Hematopoietic multipotent progenitor cell treated with erythropoietin and hydrocortisone succinate and interleukin-3 and kit ligand, for 6 days (in vitro differentiated cells): ENCODE results near the gene NELL1.

Experiments used
- DNase-seq: peaks from one replicate; pipeline ENCODE4 v3.0.0-alpha.2; 2015

NELL1 gene

DNA sequence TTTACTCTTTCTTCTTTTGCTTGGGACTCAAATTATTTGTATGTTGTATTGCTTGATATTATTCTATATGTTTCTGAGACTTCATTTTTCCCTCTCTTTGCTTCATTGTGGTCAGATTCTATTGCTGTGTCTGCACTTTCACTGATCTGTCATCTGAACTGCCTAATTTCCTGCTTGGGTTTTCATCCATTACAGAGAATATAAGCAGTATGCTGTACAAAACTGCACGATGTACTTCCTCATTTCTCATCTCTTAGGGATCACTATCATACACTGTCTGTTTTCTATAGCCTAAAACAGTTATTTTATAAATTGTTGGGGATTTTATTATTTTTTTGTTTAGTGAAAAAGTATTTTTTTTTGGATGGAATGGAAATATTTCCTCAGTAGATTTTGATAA, 786.8 kb downstream of the NELL1 start:
- DNase-seq = peak; percentile 43

DNA sequence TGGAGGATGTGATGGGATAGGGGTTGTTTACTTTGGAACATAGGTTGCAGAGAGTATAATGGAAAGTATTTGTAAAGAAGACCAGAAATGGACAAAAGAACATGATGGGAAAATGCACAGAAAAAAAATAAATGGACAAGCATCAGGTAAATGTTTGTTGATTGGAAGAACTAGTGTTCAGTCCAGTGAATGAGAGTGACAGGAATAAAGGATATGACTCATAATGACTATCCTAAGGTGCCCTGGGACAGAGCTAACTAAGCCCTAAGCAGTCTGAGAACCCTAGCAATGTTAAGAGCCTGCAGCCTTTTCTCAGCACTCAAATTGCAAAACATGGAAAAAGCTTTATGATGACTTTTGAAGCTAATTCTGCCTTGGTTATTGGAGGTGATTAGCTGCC, 790.7 kb downstream of the NELL1 start:
- DNase-seq = no peak

DNA sequence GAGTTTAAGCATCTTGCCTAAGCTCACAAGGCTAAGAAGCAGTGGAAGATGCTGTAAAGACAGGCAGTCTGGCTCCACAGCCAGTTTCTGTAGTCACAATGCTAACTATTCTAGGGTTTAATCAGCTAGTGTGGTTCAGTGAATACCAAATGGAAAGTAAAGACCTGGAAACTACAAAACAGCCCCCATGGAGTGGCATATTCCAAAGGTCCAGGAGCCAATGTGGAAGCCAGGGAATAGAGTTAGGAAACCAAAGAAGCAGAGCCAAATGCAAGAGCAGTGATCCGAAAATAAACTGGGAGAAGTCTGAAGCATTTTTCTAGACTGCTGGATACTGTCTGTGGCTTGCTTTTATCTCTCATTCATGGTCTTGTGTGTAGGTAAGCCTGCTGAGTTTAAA, 792.3 kb downstream of the NELL1 start:
- no peak for DNase-seq

DNA sequence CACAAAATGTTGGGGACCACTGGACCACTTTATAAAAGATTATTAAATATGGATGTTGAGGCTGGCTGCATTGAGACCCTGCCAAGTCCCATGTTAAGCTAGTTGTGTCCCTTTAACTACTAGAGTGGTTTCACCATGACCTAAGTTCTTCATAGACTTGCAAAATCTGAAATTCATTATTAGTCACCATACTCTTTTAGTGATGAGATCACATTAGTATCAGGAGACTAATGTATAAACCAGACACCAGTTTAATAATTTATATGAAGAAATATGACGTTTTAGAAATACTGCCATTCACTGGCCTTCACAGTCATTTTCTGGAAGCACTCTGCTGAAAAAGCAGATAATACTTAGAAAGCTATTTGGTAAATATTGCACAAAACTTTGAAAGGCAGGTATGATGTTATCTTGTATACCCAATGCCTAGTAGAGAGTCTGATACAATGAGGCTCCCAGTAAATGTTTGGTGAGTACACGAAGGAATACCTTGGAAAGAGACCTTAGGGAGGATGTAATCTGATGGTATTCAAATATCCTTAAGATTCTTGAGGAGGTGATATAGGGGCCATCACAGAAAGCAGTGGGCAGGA, 795.3 kb downstream of the NELL1 start:
- DNase-seq = no peak

DNA sequence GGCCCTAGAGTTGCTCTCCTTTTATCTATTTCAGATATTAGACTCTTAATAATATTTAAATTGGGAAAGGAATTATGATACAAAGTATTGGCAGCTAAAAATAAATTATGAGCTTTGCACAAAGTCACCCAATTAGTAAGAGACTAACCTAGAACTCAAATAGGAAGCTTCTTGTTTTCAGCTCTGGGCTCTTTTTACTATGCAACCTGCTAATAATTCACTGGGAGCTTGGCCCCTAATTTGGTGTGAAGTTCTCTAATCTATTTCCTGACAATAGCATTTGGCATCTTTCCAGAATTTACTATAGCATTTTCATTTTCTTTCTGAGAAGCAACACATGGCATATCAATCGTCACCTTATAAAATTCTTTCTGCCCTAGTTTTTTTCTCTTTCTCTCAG, 795.8 kb downstream of the NELL1 start:
- DNase-seq = peak; percentile 35

DNA sequence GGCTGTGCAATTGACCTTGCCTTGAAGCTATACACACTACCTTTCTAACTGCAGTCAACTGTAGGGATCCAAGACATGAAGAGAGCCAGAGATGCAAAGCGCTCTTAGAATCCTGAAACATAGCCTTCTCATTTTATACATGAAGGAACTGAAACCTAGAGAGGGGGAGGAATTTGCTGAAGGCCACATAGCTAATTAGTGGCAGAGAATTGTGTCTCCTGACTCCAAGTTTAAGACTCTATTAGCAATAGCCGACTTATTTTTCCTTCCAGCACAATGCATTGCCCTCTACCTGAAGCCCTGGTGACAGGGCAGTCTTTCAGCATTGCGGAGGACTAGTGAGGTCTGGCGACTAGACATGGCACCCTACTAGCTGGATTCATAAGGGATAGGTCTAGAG, 796.5 kb downstream of the NELL1 start:
- DNase-seq = no peak

DNA sequence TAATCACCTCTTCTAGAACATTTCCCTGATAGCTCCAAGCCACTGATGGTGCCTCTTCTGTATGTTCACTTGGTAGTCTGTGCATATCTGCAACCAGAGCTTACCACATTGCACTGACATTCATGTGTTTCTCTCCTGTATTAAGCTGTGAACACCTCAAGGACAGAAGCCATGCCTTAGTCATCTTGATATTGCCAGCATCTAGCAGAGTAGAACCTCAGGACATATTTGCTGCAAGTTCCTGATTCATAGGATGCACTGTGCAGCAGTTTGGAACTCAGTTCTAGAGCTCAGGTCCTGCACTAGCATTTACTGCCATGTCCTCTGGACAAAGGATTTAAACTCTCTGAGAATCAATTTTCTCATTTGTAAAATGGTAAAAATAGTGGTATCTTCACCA, 801.1 kb downstream of the NELL1 start:
- DNase-seq = no peak

DNA sequence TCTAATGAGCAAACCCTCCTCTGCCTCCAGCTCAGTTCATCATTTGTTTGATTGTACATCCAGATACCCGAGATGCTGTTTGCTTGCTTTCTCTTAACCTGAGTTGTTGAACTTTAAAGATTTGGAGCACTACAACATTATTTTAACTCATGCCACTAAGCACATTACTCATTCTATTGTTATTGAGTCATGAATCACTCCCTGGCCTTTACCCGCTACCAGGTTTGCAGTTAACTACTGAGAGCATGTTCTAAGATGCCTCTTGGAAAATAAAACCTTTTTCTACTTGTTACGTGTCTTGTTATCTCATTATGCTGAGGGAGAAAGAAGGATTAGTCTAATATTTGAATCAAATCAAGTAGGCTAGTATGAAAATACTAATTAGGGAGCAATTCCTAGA, 802.9 kb downstream of the NELL1 start:
- no peak for DNase-seq

DNA sequence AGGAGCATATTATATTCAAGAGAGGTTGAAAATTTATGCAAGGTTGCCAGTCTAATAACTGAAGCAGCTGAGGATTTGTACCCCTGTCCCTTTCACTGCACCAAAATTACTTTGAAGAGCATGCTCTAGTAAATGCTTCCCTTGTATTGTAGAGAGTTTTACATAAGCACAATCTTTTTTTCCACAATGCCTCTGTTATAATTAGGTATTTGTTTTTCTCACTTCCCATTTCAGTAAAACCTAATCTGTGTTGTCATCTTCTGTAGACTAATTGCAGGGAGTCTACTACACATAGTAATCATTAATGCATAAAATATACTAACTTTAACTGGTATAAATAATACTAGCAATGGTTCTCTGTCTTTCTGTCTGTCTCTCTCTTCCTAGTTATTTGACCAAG, 805.1 kb downstream of the NELL1 start:
- DNase-seq = no peak

DNA sequence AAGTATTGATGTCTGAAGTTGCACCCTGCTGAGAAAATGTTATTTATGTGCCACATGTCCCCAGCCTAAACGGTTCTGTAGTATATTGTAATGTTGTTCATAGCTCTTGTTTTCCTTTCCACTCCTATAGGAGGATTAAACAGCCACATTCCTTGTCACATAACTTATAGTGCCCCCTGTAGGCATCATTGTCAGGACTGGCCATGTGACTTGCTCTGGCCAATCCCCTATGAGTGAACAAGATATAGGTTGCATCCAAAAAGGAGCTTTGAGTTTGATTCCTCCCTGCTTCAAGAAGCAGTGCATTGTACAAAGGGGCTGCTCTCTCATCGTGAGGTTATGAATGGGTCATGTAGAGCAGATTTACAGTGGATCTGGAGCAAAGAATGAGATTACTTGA, 805.9 kb downstream of the NELL1 start:
- DNase-seq = no peak

DNA sequence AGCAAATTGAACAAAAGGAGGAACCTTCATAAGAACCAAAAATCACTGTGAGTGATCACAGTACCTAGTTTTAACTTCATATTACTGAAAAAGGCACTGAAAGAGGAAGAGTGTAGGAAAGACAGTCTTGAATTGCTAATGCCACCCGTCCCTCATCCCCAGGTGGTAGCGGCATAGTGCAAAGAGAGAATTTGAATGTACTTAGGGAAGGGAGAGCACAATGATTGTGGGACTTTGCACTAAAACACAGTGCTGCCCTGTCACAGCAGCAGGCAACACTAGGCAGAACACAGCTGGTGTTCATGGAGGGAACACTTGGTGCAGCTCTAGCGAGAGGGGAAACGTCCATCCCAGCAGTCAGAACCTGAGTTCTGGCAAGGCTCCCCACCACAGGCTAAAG, 807.2 kb downstream of the NELL1 start:
- DNase-seq = no peak

DNA sequence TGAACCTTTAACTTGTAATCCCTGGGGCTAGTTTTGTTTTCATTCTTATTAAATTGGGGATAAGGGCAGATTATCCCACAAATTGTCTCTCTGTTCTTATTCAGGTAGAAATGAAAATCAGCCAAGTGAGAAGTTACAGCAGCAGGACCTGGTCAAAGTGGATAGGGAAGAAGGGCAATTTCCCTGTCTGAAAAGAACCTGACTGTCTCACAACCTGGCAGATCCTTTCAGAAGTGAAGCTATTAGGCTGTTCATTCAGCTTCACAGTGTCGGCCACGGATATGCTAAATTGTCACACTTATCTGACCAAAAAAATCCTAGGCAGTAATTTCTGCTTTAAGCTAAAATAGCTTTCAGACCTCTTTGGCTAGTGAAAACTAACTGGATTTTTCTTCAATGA, 810.9 kb downstream of the NELL1 start:
- no peak for DNase-seq

DNA sequence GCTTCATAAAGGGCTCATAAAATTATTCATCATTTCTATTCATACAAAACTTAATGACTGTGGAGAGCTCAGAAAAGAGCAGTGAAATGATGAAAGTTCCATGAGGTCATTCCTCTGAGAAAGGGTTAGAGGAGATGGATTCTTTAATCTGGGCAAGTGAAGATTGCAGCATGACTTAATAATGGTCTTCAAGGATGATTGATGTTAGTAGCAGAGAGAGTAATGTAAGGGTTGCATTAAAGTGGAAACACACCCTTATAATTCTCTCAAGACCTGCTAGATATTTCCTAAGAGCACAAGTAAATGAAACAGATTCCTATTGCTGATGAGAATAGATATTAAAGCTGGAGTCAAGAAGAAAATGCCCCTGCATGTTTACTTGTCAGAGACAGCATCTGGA, 811.9 kb downstream of the NELL1 start:
- no peak for DNase-seq

DNA sequence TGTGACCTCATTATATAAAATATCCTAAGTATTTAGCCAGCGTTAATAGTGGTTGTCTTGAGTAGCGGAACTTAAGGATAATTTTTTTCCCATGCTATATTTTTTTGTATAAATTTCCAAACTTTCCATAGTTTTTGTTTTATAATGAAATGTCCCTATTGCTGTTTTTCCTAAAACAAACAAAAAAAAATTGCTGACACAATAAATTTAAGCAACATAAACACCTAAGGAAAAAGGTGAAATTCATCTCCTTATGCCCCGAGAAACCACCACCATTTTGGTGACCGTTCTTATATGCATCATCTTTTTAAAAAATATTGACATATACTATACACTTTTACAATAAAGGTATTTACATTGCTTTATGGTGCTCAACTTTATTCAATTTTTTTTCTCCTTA, 814.7 kb downstream of the NELL1 start:
- DNase-seq = no peak

DNA sequence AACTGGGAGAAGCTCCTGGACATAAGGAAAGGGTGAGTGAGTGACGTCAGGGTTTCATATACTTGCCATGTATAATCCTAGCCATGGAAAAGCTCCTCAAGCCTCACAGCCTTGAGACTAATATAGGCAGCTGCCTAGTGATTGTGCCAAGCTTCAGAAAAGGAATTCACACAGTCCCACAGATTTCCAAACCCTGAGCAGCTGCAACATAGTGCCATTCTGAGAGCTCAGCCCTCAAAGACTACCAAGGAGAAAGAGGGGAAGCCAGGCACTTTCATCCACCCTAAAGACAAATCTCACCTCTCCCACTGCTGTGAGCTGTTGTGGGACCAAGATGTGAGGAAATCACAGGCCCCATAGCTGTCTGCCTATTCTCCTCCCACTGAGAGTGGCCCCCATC, 815.6 kb downstream of the NELL1 start:
- no peak for DNase-seq

DNA sequence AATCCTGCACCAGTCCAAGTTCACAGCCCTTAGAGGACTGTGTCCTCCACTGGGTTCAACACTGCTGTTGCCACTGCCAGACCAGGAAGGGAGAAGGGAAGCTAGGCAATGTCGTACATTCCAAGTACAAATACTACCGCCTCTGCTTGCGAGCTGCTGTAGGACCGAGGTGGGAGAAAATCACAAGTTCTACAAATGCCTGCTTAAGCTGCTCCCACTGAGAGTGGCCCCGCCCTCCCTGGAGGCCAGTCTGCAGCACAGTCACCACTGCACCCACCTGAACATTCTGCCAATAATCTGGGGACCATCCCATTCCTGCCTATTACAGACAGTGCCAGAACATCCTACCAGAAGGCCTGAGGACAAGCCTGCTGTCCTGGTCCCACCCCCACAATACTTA, 816.0 kb downstream of the NELL1 start:
- no peak for DNase-seq

DNA sequence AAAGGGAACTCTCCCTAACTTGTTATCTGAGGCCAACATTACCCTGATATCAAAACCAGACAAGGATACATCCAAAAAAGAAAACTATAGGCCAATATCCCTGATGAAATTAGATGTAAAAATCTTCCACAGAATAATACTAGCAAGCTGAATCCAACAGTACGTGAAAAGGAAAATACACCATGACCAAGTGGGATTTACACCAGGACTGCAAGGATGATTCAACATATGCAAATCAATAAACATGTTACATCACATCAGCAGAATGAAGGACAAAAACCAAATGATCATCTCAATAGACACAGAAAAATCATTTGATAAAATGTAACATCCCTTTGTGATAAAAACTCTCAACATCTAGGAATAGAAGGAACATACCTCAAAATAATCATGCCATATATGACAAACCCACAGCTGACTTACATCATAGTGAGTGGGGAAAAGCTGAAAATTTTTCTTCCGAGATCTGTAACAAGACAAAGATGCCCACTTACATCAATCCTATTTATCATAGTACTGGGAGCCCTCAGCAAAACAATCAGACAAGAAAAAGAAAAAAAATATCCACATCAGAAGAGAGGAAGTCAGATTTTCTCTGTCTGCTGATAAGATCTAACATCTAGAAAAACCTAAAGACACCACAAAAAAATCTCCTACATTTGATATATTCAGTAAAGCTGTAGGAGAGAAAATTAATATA, 820.2 kb downstream of the NELL1 start:
- peak; percentile 17 for DNase-seq

DNA sequence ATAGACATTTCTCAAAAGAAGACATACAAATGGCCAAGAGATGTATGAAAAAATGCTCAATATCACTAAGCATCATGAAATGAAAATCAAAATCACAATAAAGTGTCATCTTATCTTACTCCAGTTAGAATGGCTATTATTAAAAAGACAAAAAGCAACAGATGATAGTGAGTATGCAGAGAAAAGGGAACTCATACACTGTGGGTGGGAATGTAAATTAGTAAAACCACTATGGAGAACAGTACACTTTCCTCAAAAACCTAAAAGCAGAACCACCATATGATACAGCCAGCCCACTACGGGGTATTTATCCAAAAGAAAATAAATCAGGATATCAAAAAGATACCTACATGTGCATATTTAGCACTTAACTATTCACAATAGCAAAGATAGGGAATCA, 823.5 kb downstream of the NELL1 start:
- no peak for DNase-seq

DNA sequence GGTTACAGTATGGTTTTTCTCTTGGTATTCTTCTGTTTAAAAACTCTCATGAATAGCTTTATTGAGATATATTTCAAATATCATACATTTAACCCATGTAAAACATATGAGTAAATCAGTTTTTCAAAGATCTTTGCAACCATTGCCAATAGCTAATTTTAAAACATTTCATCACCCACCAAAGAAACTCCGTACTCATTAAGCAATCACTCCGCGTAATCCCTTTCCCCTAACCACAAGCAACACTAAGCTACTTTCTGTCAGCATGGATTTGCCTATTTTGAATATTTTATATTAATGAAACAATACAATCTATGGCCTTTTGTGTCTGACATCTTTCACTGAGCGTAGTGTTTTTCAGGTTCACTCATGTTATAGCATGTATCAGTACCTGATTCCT, 825.6 kb downstream of the NELL1 start:
- DNase-seq = no peak

DNA sequence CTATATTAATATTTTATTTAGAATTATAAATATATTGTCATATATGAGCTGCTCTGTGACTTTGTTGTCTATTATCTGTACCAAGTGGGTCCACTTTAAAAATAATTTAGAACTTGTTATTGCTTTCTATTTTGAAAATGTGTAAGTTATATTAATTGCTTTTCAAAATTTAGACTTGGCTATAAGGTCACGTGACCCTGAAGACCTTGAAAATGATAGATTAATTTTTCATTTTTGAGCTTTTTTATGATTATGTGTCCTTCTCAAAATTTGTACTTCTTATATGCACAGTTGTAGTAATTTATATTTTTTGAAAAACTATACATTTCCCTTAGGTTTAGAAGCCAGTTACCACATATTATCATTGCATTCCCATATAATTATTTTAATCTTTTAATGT, 826.5 kb downstream of the NELL1 start:
- DNase-seq = no peak

DNA sequence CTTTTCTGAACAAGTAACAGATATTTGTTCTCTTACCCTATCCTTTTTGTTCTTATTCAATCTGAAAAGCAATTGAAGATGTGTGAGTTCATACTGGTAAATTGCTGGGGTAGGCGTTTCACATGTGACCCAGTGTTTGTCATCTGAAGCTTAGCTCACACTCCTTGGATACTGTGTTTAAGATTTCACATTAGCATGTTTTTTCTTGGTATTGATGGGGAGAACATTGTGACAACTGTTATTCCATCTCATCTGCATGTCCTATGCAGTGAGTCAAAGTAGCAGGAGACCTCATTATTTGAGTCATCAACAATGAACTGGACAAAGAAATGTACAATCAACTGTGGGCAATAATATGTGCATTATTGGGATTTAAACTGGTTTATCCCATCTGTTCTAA, 831.9 kb downstream of the NELL1 start:
- no peak for DNase-seq

DNA sequence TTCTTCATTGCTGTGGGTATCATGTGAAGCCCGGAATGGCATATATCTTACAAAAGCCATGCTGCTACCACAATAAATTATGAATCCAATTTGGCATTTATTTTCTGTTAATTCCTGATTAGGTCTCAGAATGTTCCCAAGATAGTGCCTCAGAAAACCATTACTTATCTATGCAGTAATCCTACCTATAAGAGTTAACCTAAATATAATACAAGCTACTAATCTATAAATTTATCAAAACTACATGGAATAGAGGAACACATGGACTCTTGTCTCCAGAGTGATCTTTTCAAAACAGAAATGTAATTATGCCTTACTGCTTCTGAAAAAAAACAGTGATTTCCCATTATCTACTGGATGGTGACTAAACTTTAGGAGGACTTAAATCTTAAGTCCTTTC, 835.7 kb downstream of the NELL1 start:
- DNase-seq = no peak

DNA sequence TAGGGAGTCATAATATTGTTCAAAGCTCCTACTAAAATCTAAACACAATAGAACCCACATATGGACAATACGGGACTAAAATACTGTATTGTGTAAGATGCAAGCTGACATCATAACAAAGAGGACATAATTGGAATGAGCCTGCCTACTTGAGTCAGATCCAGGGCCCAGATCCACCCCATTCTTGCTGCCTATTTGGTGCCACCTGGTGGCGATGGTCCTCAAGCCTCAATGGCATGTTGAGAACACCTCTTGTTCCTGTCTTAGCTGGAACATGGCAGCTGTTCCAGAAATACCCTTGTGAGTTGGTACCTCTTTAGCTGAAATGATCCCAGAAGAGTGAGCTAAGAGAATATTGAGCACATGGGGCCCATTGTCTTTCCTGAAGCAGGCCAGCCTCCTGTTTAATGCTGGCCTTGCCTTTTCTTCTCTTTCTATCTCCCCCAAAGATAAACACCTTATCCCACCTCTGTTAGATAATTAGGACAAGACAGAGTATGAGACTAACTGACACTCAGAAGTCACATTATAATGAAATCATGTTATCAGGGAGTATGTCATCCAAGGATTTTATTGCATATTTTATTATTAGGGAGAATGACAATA, 842.6 kb downstream of the NELL1 start:
- peak; percentile 85 for DNase-seq

DNA sequence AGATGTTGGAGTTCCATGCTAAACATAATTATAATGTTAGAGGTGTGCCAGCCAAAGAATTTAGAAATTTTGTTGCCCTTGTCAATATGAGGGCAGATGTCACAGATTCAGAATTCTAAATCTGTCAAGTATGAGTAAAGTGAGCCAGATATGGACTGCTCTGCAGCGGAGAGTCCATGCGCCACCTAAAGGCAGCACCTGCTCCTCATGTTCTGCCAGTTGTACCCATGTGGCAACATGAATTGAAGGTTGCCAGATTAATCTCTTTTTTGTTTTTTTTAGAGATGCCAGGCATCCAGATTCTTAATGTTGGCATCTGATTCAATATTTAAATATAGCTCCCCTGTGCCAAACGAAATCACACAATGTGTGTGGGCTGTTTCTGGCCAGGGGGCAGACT, 844.9 kb downstream of the NELL1 start:
- DNase-seq = peak; percentile 44

DNA sequence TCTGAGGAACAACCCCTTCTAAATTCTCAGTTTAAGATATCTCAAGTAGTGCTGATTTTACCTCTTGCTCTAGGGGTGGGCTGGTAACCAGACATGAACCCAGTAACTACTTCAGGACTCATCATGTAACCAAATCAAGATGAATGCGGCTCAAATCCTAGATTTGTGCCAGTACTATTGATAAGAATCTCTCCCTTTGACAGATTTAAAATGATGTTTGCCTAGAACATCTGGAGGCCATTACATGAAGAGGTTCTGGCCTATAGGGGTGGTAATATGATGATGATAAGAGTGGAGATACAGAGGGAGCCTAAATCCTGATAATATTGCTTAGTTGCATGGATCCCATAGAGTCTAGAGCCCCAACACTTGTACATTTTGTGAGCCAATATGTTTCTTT, 850.9 kb downstream of the NELL1 start:
- DNase-seq = no peak
